ENCODE measurements around the gene MEIS2. TPM values are rescaled to one million over a fixed set of nuclear protein-coding genes. Genes with fewer than 3 reads are reported as not detected.

Gene MEIS2
- total and polyA plus RNA-seq, 2 of the 13 experiments (the other 11 are each of a cell fraction or from before 2014, with no cell fraction given), result 10.7 to 12.4 TPM

- ATAC-seq (no peak), DNase-seq (ENCODE audit: low spot score) (no peak), FAIRE-seq (no peak)
- H3K4me3 ChIP-seq (replicated peaks in 1 of 3; ENCODE audit: insufficient read depth in 1 of 3, low read depth in 2 of 3, low read length in 3 of 3), result no peak overlapping the region
- no peak for TF ChIP-seq ZNF776 (CRISPR knock-in tag; IDR thresholded peaks at IDR 0.05)
- TF ChIP-seq ZNF296 (CRISPR knock-in tag; conservative IDR thresholded peaks at IDR 0.05), result no peak
- no peak for TF ChIP-seq ZNF784 (CRISPR knock-in tag; IDR thresholded peaks at IDR 0.05; ENCODE audit: borderline replicate concordance)
- no peak for TF ChIP-seq AGO2 (optimal IDR thresholded peaks at IDR 0.05; ENCODE audit: low read depth, low read length)
- no peak for TF ChIP-seq FOXK2 (IDR thresholded peaks at IDR 0.05)
- no peak for TF ChIP-seq NFRKB (IDR thresholded peaks at IDR 0.05)
- TF ChIP-seq SRSF1 (optimal IDR thresholded peaks at IDR 0.05; ENCODE audit: low read depth, low read length), result no peak
- ChIA-PET POLR2A (no interaction called here), CTCF (ENCODE audit: low intra/inter-chr PET ratio, low total read pairs) (no interaction called here)
- peaks cover 34% of the 10 kb centered on the region for H3K4me1 ChIP-seq (ENCODE audit: insufficient read depth, low read length)
- H3K27ac ChIP-seq (ENCODE audit: extremely low read length, insufficient read depth, low read length), result no peak overlapping the region
- no peak overlapping the region for H3K4me2 ChIP-seq (ENCODE audit: low read depth, low read length)
- peaks cover 0 to 24% of the 10 kb centered on the region in 2 experiments; a peak in 2 of 5 replicates for H3K27me3 ChIP-seq (ENCODE audit: control insufficient read depth in 1 of 2, insufficient read depth in 2 of 2, low read length in 2 of 2)
- H3K36me3 ChIP-seq (replicated peaks in 1 of 2; ENCODE audit: control insufficient read depth in 1 of 2, insufficient read depth in 2 of 2, low read length in 2 of 2), result no peaks in the 10 kb centered on the region
- no peak overlapping the region for H2AFZ ChIP-seq (ENCODE audit: low read length)
- BruUV-seq (replicated peaks), result no TSS peak
- no peaks in the 10 kb centered on the region for H4K20me1 ChIP-seq (ENCODE audit: insufficient read depth, low read length)
- WGBS (ENCODE audit: low lambda C conversion rate), result 56% methylated on average over 10 of the region's 10 CpGs
- intact Hi-C loops (cut with micrococcal nuclease; ENCODE audit: unreplicated experiment), result loop anchor here (2.0 to 10.0 kb wide), 2 partner anchors 607 to 1583 kb away; no protein-coding TSS in a partner anchor
- in situ Hi-C loops (cut with HindIII; ENCODE audit: extremely low pct_ligation_motif_present, low pct_unique_long_range_greater_than_20kb), result loop anchor here (5.0 to 25.0 kb wide), 4 partner anchors 226 to 1821 kb away; partner anchors contain the start of gene DPH6
- no peaks in the 10 kb centered on the region for H3K9me3 ChIP-seq (ENCODE audit: low read length)
- no peak overlapping the region for H3K9ac ChIP-seq (ENCODE audit: insufficient read depth, low read depth, low read length)
- H3K79me2 ChIP-seq (ENCODE audit: insufficient read depth, low read length), result no peaks in the 10 kb centered on the region
Observed at GRCh38 chr15:37107744-37108380, 7.5 kb upstream of the MEIS2 start.

All from HepG2 (cell line).